Stimulated activated CD4-positive, alpha-beta T cell treated with anti-CD3 and anti-CD28 coated beads, Interleukin-4, amount 100 ng/mL, for 4 hours (primary cell): Measurements from ENCODE around the gene OR52A1.
"Not testable (repeated sequence)": the region's sequence is repeated elsewhere in the genome, so short reads cannot be mapped to it uniquely, and the experiment has no call there.

Experiments used
- DNase-seq, 2 experiments: peaks; one replicate each; pipeline ENCODE4 v3.0.0-alpha.2; 2020

OR52A1 gene

GRCh38 chr11:5154657-5155056 is at the start of gene OR52A1:
TSS of gene OR52A1 (minus strand) at chr11:5154757. CDS start at chr11:5152369, 2,388 bp downstream.
- no peak for DNase-seq

DNA sequence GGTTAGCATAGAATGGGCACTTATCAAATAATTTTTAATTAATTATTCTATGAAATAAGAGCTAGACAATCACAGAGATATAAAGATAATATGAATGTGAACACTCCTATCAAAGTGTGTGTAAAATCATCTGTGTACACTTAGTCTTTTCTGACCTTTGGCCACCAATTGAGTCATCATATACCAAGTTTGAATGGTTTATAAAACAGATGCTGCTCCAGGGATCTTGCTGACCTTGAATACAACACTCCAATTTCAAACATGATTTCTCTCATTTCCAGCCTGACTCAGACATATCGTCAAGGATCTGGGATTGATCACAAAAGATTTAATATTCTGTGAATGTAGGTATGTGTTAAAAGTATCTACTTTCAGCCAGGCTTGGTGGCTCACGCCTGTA is 48.8 kb upstream of the OR52A1 start:
- no peak for DNase-seq

DNA sequence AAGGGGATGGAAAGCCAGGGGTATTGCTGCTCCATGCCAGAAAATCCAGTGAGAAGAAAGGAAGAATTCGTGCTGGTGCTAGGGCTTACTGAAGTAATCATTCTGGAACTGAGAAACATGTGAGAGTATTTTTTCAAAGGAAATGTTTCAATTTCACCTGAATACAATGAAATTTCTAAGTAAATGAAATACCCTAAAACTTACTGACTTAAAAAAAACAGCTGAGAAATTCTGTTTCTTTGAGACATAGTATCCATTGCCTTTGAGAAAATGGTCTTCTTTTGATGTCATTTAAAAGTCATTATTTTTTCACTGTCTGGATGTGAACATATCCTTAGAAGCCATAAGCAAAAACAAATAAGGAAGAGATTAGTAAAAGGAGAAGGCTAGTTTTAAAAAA is 46.0 kb upstream of the OR52A1 start, which contains the start of gene OR51V1:
Gene OR51V1 (minus strand): TSS at position 101 of the 400 bp plus-strand sequence. CDS start 0 bp downstream, at position 101.
- no peak for DNase-seq

- no peak for DNase-seq
Measured at GRCh38 chr11:5198285-5198684, 43.7 kb upstream of the OR52A1 start.

GRCh38 chr11:5197536-5197935 is 43.0 kb upstream of the OR52A1 start:
- DNase-seq, result no peak

- DNase-seq, result no peak
Measured at GRCh38 chr11:5196731-5197130, 42.2 kb upstream of the OR52A1 start.

DNA sequence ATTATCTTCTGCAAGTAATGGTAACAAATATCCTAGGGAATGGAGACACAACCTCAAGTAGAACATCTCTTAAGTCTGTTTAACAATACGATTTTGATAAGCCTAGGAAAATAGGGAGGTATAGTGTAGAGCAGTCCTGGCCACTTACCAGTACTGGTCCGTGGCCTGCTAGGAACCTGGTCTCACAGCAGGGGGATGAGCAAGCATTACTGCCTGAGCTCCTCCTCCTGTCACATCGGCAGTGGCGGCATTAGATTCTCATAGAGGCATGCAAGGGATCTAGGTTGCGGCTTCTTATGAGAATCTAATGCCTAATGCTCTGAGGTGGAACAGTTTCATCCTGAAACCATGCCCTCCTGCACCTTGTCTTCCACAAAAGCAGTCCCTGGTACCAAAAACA is 41.5 kb upstream of the OR52A1 start:
- DNase-seq, result no peak

GRCh38 chr11:5192738-5193137 is 38.2 kb upstream of the OR52A1 start:
- DNase-seq, result no peak

GRCh38 chr11:5188201-5188600 is 33.6 kb upstream of the OR52A1 start:
- DNase-seq, result no peak

- DNase-seq, result no peak
Measured at GRCh38 chr11:5178046-5178837, 23.7 kb upstream of the OR52A1 start.

DNA sequence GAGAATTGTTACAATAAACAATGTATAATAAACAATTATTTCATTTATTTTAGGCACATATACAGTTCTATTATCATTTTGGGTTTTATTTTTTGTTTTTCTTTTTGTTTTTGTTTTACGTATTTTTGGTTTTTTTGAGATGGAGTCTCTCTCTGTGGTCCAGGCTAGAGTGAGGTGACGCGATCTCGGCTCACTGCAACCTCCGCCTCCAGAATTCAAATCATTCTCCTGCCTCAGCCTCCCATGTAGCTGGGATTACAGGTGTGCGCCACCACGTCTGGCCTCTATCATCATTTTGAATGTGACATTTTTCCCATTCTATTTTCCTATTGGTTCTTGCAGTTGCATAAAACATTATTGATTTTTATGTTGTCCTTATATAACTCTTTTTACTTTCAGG is 20.4 kb upstream of the OR52A1 start:
- no peak for DNase-seq

- no peak for DNase-seq
Measured at GRCh38 chr11:5171856-5172255, 17.3 kb upstream of the OR52A1 start.

DNA sequence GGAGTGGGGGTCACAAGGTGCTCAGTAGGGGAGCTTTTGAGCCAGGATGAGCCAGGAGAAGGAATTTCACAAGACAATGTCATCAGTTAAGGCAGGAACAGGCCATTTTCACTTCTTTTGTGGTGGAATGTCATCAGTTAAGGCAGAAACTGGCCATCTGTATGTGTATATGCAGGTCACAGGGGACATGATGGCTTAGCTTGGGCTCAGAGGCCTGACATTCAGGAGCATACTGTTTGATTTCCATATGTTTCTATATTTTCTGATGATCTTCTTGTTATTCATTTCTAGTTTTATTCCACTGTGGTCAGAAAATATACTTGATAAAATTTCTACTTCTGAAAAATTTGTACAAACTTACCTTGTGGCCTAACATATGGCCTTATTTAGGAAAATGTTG is 11.3 kb upstream of the OR52A1 start:
- not testable (repeated sequence) for DNase-seq

- DNase-seq, result not testable (repeated sequence)
Measured at GRCh38 chr11:5164807-5165206, 10.2 kb upstream of the OR52A1 start.

- DNase-seq, result not testable (repeated sequence)
Measured at GRCh38 chr11:5161045-5161444, 6.5 kb upstream of the OR52A1 start.

DNA sequence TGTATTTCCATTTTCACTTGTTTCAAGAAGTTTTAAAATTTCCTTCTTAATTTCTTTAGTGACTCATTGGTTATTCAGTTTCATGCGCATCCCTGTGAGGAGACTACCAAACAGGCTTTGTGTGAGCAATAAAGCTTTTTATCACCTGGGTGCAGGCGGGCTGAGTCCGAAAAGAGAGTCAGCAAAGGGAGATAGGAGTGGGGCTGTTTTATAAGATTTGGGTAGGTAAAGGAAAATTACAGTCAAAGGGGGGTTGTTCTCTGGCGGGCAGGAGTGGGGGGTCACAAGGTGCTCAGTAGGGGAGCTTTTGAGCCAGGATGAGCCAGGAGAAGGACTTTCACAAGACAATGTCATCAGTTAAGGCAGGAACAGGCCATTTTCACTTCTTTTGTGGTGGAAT is 5.7 kb upstream of the OR52A1 start:
- DNase-seq, result not testable (repeated sequence)

DNA sequence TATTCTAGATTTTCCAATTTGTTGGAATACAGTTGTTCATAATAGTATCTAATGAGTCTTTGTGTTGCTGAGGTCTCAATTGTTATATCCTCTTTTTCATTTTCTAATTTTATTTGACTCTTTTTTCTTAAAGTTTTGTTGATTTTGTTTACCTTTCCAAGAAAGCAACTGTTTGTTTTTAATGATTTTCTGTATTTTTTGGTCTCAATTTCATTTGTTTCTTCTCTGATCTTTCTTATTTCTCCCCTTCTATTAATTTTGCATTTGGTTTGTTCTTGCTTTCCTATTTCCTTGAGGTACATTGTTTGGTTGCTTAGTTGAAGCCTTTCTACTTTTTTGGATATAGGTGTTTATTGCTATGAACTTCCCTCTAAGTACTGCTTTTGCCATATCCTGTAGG is 5.2 kb upstream of the OR52A1 start:
- no peak for DNase-seq

GRCh38 chr11:5153574-5154431 is 754 bp downstream of the OR52A1 start:
- no peak for DNase-seq

DNA sequence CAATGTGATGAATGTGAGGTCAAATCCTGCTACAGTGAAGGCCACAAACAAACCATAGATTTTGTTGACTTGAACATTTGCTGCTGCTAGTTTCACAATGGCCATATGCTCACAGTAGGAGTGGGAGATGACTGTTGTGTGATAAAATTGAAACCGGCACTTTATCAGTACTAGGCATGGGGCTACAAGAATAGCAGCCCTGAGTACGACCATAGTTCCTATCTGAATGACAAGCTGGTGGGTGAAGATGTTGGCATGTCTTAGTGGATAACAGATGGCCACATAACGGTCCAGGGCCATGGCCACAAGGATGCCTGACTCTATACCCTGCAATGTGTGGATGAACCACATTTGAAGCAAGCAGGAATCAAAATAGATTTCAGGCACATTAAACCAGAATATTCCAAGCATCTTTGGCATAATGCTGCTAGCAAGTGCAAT is 2.8 kb downstream of the OR52A1 start:
- DNase-seq, result no peak

DNA sequence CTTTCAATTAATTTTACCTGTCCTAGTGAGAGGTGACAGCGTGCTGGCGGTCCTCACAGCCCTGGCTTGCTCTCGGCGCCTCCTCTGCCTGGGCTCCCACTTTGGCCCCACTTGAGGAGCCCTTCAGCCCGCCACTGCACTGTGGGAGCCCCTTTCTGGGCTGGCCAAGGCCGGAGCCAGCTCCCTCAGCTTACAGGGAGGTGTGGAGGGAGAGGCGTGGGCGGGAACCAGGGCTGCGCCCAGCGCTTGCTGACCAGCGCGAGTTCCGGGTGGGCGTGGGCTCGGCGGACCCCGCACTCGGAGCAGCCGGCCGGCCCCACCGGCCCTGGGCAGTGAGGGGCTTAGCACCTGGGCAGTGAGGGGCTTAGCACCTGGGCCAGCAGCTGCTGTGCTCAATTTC is 10.4 kb downstream of the OR52A1 start:
- DNase-seq, result not testable (repeated sequence)

- DNase-seq, result no peak
Measured at GRCh38 chr11:5137996-5138395, 16.6 kb downstream of the OR52A1 start, which contains the start of gene OR52A5. TSS of gene OR52A5 (minus strand) at chr11:5138356. CDS start at chr11:5132642, 5,714 bp downstream.

DNA sequence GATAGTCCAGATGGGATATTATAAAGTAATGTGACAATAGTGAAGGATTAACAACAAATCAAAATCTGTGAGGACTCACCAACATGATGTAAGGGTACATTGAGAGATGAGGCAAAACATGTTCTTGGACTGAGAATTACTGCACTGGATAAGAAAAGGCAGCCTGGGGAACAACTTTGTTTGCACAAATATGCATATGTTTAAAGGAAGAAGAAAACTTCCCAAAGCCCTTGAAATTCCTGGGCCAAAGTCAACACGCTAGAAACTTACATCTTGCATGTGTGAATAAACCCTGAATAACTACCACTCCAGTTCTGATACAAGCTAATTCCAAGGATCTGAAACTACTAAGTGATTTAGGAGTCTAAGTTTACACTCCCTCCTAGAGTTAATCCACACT is 17.5 kb downstream of the OR52A1 start:
- no peak for DNase-seq

GRCh38 chr11:5136261-5136660 is 18.3 kb downstream of the OR52A1 start:
- no peak for DNase-seq
